Chondrocyte (in vitro differentiated cells): ENCODE measurements around the gene HS2ST1. TPM values are rescaled to one million over a fixed set of nuclear protein-coding genes. Genes with fewer than 3 reads are reported as not detected.
"Not testable (repeated sequence)": the region's sequence is repeated elsewhere in the genome, so short reads cannot be mapped to it uniquely, and the experiment has no call there.

ENCODE experiments used
- DNase-seq: peaks from one replicate; pipeline ENCODE4 v3.0.0; 2021; ENCODE audit warnings: mixed read lengths, low spot score
- H3K27ac Mint-ChIP-seq: one replicate; pipeline ENCODE4 v1.8.0; 2021; ENCODE audit warnings: mild to moderate bottlenecking, moderate library complexity, mixed read lengths; ENCODE audit not compliant: unreplicated experiment
- H3K27me3 Mint-ChIP-seq: 2 replicates; pipeline ENCODE4 v1.8.0; 2021; ENCODE audit warnings: low read depth, mixed read lengths
- H3K36me3 Mint-ChIP-seq: 2 replicates; pipeline ENCODE4 v1.8.0; 2021; ENCODE audit warnings: low read depth, mixed read lengths
- H3K4me1 Mint-ChIP-seq: 2 replicates; pipeline ENCODE4 v1.8.0; 2021; ENCODE audit warnings: low read depth, mild to moderate bottlenecking, mixed read lengths
- H3K4me3 Mint-ChIP-seq: one replicate; pipeline ENCODE4 v1.8.0; 2021; ENCODE audit warnings: mild to moderate bottlenecking, moderate library complexity, mixed read lengths; ENCODE audit not compliant: unreplicated experiment
- H3K9me3 Mint-ChIP-seq: 2 replicates; pipeline ENCODE4 v1.8.0; 2021; ENCODE audit warnings: low read depth, mixed read lengths
- total RNA-seq: library from RNA; stranded (reverse); gene quantifications from 3 replicates; pipeline ENCODE4 v1.2.1, GENCODE V29; 2021
- TF ChIP-seq, protein P1 (sequence below): fragments of 200-600 bp; sonication (generic); IDR thresholded peaks from 2 replicates; pipeline ENCODE4 v1.5.0; 2021; ENCODE audit warnings: antibody characterized with exemption, mild to moderate bottlenecking, moderate library complexity

Gene HS2ST1
- total RNA-seq, 1 donor from 2014 or later, result 26.7 TPM

DNA sequence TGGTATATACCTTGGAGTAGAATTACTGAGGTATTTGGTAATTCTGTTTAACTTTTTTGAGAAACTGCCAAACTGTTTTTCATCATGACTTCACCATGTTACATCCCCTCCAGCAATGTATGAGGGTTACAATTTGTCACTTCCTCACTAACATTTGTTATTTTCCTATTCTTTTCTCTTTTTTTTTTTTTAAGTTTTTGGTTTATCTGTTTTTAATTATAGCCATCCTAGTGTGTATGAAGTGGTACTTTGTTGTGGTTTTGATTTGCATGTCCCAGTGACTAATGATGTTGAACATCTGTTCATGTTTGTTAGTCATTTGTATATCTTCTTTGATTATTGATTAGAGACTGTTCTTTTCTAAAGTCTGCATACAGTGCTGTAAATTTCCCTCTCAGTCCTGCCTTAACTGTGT lies 147.3 kb downstream of the HS2ST1 start:
- Mint-ChIP-seq H3K27ac (no peak overlapping the region), H3K27me3 (no peaks in the 10 kb centered on the region), H3K4me1 (peaks cover 12% of the 10 kb centered on the region), H3K9me3 (peaks cover 3% of the 10 kb centered on the region), H3K4me3 (no peak overlapping the region), H3K36me3 (peaks cover 2% of the 10 kb centered on the region)
- TF ChIP-seq, protein P1, sequence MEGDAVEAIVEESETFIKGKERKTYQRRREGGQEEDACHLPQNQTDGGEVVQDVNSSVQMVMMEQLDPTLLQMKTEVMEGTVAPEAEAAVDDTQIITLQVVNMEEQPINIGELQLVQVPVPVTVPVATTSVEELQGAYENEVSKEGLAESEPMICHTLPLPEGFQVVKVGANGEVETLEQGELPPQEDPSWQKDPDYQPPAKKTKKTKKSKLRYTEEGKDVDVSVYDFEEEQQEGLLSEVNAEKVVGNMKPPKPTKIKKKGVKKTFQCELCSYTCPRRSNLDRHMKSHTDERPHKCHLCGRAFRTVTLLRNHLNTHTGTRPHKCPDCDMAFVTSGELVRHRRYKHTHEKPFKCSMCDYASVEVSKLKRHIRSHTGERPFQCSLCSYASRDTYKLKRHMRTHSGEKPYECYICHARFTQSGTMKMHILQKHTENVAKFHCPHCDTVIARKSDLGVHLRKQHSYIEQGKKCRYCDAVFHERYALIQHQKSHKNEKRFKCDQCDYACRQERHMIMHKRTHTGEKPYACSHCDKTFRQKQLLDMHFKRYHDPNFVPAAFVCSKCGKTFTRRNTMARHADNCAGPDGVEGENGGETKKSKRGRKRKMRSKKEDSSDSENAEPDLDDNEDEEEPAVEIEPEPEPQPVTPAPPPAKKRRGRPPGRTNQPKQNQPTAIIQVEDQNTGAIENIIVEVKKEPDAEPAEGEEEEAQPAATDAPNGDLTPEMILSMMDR, result no peak
- no peak for DNase-seq

DNA sequence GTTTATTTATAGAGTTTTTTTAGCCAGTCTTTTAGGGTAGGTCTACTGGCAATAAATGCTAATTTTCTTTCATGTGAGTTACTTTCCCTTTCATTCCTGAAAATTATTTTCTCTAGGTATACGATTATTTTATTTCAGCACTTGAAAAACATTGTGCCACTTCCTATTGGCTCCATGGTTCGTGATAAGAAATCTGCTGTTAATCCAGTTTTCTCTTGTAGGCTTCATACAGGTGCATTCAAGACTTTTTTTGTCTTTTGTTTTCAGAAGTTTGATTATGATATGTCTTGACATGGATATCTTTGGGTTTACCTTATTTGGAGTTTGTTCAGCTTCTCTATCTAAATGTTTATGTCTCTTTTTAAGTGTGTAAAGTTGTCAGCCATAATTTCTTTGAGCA lies 148.3 kb downstream of the HS2ST1 start:
- TF ChIP-seq, protein P1, result no peak
- Mint-ChIP-seq H3K9me3 (peaks cover 6% of the 10 kb centered on the region), H3K36me3 (peaks cover 2% of the 10 kb centered on the region), H3K27me3 (no peaks in the 10 kb centered on the region), H3K4me1 (peaks cover 9% of the 10 kb centered on the region), H3K27ac (no peak overlapping the region), H3K4me3 (no peak overlapping the region)
- no peak for DNase-seq

DNA sequence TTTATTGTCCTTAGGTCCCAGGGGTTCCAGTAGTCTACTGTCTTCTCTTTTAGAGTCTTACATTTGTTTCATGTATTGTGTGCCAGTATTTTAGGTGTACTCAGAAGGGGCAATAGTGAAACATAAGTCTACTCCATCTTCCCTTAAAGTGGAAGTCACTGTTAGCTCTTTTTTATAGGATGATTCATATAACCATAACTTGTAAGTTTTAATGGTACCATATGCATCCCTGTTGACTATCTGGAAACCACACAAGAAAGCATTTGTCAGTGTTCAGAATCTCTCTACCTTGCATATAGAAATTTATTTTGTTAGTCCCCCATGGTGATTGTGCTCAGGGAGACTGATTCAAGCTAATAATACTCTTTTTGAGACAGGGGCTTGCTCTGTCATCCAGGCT lies 149.9 kb downstream of the HS2ST1 start:
- Mint-ChIP-seq H3K27me3 (no peaks in the 10 kb centered on the region), H3K9me3 (peaks cover 6% of the 10 kb centered on the region), H3K4me3 (no peak overlapping the region), H3K27ac (no peak overlapping the region), H3K4me1 (no peaks in the 10 kb centered on the region), H3K36me3 (peaks cover 2% of the 10 kb centered on the region)
- no peak for DNase-seq
- TF ChIP-seq, protein P1, result no peak

DNA sequence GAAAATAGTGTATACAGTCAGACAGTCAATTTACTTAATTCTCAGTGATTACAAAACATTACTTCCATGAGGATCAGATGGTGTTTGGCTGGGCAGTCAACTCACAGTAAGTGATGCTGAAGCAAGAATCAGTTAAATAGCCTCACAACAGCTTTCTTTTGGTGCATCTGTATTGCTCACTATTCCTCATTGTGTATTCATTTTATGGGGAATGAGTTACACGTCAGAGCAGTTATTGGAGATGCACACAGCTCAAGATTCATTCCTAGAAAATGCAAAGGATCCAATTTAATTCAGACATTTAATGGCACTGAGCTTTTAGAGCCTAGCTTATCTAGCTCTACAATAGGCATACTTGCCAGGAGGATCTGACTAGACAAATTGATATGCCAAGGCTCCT lies 150.6 kb downstream of the HS2ST1 start:
- no peak overlapping the region for H3K27ac Mint-ChIP-seq
- DNase-seq, result no peak
- peaks cover 6% of the 10 kb centered on the region for H3K9me3 Mint-ChIP-seq
- TF ChIP-seq, protein P1, result no peak
- H3K4me1 Mint-ChIP-seq, result no peaks in the 10 kb centered on the region
- no peak overlapping the region for H3K4me3 Mint-ChIP-seq
- peaks cover 2% of the 10 kb centered on the region for H3K36me3 Mint-ChIP-seq
- no peaks in the 10 kb centered on the region for H3K27me3 Mint-ChIP-seq

DNA sequence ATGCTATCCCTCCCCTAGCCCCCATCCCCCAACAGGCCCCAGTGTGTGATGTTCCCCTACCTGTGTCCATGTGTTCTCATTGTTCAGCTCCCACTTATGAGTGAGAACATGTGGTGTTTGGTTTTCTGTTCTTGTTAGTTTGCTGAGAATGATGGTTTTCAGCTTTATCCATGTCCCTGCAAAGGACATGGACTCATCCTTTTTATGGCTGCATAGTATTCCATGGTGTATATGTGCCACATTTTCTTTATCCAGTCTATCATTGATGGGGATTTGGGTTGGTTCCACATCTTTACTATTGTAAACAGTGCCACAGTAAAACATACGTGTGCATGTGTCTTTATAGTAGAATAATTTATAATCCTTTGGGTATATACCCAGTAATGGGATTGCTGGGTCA lies 152.3 kb downstream of the HS2ST1 start:
- not testable (repeated sequence) for DNase-seq, H3K27ac Mint-ChIP-seq, H3K9me3 Mint-ChIP-seq, H3K4me3 Mint-ChIP-seq, H3K36me3 Mint-ChIP-seq, H3K27me3 Mint-ChIP-seq, H3K4me1 Mint-ChIP-seq

DNA sequence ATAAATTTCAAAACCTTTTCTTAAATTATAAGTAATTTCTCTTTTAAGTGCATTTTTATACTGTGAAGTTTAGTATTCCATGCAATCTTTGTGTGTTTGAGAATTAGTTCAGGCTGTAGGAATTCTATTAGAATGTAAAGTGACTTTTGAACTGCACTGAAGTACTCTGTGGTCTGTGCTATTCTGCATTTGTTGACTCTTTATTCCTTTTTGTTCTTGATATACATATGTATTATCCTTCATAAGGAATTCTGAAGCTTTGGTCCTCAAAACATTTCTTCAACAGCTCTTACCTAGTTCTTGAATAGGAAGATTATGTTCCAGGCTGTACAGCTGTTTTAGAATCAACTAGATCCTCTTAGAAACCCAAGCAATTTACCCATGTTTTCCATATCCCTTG lies 158.0 kb downstream of the HS2ST1 start:
- TF ChIP-seq, protein P1, result no peak
- H3K9me3 Mint-ChIP-seq, result no peaks in the 10 kb centered on the region
- no peaks in the 10 kb centered on the region for H3K27me3 Mint-ChIP-seq
- no peaks in the 10 kb centered on the region for H3K36me3 Mint-ChIP-seq
- no peak overlapping the region for H3K27ac Mint-ChIP-seq
- H3K4me1 Mint-ChIP-seq, result peaks cover 19% of the 10 kb centered on the region
- H3K4me3 Mint-ChIP-seq, result no peak overlapping the region
- no peak for DNase-seq
